Prostate gland (tissue), 2 donors: Measurements from ENCODE around the gene CRMP1.

Experiments
- CTCF ChIP-seq, 4 experiments: fragments of 200-600 bp in 2 of 4; fragments of 450-650 bp in 2 of 4; sonication (generic) in 2 of 4; IDR thresholded peaks; 1 replicate in 3 of 4; 2 replicates in 1 of 4; pipeline ENCODE4 v1.5.1; 2016 to 2019; ENCODE audit warnings: antibody characterized with exemption in 4 of 4, mild to moderate bottlenecking in 2 of 4, moderate library complexity in 2 of 4
- POLR2A ChIP-seq: fragments of 450-650 bp; IDR thresholded peaks from one replicate; pipeline ENCODE4 v1.6.1; 2016; ENCODE audit warnings: antibody characterized with exemption, mild to moderate bottlenecking

GRCh38 chr4:5842456-5842855 is 50.4 kb downstream of the CRMP1 start:
- TF ChIP-seq CTCF (IDR thresholded peaks at IDR 0.05), result no peak
- TF ChIP-seq POLR2A, result no peak
